Astrocyte (in vitro differentiated cells and primary cell): ENCODE data around the gene CHST13. TPM values are rescaled to one million over a fixed set of nuclear protein-coding genes. Genes with fewer than 3 reads are reported as not detected.

Source experiments
- DNase-seq: peaks from one replicate; pipeline ENCODE4 v3.0.0-alpha.2; 2010; ENCODE audit warnings: low read depth
- FAIRE-seq: peaks from 2 replicates; lab custom pipeline; 2011; peaks lifted over from hg19 to GRCh38; lab: Jason Lieb, UNC
- H2AFZ ChIP-seq: 2 replicates; pipeline ENCODE4 v1.6.0; 2012; ENCODE audit warnings: low read depth, low read length, inconsistent platforms
- H3K27ac ChIP-seq: 2 replicates; pipeline ENCODE4 v1.5.1; 2011; ENCODE audit warnings: low read depth, low read length, inconsistent platforms
- H3K27me3 ChIP-seq: 2 replicates; pipeline ENCODE4 v1.6.0; 2011; ENCODE audit warnings: low read length, inconsistent platforms; ENCODE audit not compliant: insufficient read depth
- H3K36me3 ChIP-seq: 2 replicates; pipeline ENCODE4 v1.5.1; 2011; ENCODE audit warnings: low read length, inconsistent platforms; ENCODE audit not compliant: insufficient read depth
- H3K4me1 ChIP-seq: 2 replicates; pipeline ENCODE4 v1.5.1; 2011; ENCODE audit warnings: low read length, inconsistent platforms; ENCODE audit not compliant: insufficient read depth
- H3K4me2 ChIP-seq: 2 replicates; pipeline ENCODE4 v1.6.0; 2012; ENCODE audit warnings: low read length, inconsistent platforms
- H3K4me3 ChIP-seq: 2 replicates; pipeline ENCODE4 v1.5.1; 2011; ENCODE audit warnings: low read depth, mild to moderate bottlenecking, low read length, inconsistent platforms; ENCODE audit not compliant: insufficient read depth
- H3K79me2 ChIP-seq: 2 replicates; pipeline ENCODE4 v1.6.0; 2012; ENCODE audit warnings: mild to moderate bottlenecking, low read length, inconsistent platforms; ENCODE audit not compliant: insufficient read depth
- H3K9ac ChIP-seq: 2 replicates; pipeline ENCODE4 v1.6.0; 2012; ENCODE audit warnings: mild to moderate bottlenecking, low read length, inconsistent platforms
- H3K9me3 ChIP-seq: 2 replicates; pipeline ENCODE4 v1.5.1; 2012; ENCODE audit warnings: low read depth, mild to moderate bottlenecking, low read length, inconsistent platforms; ENCODE audit not compliant: insufficient read depth
- H4K20me1 ChIP-seq: 2 replicates; pipeline ENCODE4 v1.6.0; 2012; ENCODE audit warnings: low read length, inconsistent platforms; ENCODE audit not compliant: insufficient read depth
- H3K27ac Mint-ChIP-seq: one replicate; pipeline ENCODE4 v1.8.0; 2021; ENCODE audit warnings: mild to moderate bottlenecking, mixed read lengths; ENCODE audit not compliant: unreplicated experiment
- H3K27me3 Mint-ChIP-seq: one replicate; pipeline ENCODE4 v1.8.0; 2021; ENCODE audit warnings: low read depth, mixed read lengths; ENCODE audit not compliant: unreplicated experiment
- H3K36me3 Mint-ChIP-seq: one replicate; pipeline ENCODE4 v1.8.0; 2021; ENCODE audit warnings: low read depth, mixed read lengths; ENCODE audit not compliant: unreplicated experiment
- H3K4me1 Mint-ChIP-seq: one replicate; pipeline ENCODE4 v1.8.0; 2021; ENCODE audit warnings: low read depth, mixed read lengths; ENCODE audit not compliant: unreplicated experiment
- H3K4me3 Mint-ChIP-seq: one replicate; pipeline ENCODE4 v1.8.0; 2021; ENCODE audit warnings: mild to moderate bottlenecking, moderate library complexity, mixed read lengths; ENCODE audit not compliant: unreplicated experiment
- H3K9me3 Mint-ChIP-seq: one replicate; pipeline ENCODE4 v1.8.0; 2021; ENCODE audit warnings: mild to moderate bottlenecking, mixed read lengths; ENCODE audit not compliant: unreplicated experiment
- CTCF ChIP-seq: IDR thresholded peaks from 2 replicates; pipeline ENCODE4 v1.5.1; 2011; ENCODE audit warnings: low read depth, mild to moderate bottlenecking, inconsistent platforms, low read length, moderate library complexity; ENCODE audit not compliant: insufficient read depth
- EZH2 ChIP-seq: IDR thresholded peaks from 2 replicates; pipeline ENCODE4 v1.6.1; 2012; ENCODE audit warnings: mild to moderate bottlenecking, low read length, inconsistent platforms; ENCODE audit not compliant: insufficient read depth
- total RNA-seq: library from RNA; stranded (reverse); gene quantifications from 2 replicates; pipeline ENCODE4 v1.2.1, GENCODE V29; 2021

Gene CHST13
- total RNA-seq, 1 donor from 2014 or later = not detected

DNA sequence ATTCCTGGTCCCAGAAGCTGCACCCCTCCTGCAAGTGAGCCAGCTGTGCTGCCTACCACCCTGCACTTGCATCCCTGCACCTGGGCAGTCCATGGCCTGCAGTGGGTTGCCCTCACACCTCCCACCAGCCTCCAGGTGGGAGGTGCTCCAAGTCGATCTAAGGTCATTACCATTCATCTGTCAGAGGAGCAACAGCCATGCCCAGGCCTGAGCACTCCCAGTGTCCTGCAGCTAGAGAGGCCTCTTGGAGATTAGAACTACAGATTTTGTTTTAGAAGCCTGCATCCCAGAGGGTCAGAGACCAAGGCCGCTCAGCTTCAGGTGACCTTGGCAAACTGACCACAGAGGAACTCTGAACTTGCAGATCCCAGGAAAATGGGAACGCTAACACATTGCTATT lies 39.3 kb upstream of the CHST13 start:
- Mint-ChIP-seq H3K36me3 (no peaks in the 10 kb centered on the region), H3K4me3 (no peak overlapping the region), H3K27ac (no peak overlapping the region), H3K27me3 (peaks cover 33% of the 10 kb centered on the region), H3K9me3 (no peaks in the 10 kb centered on the region), H3K4me1 (peaks cover 9% of the 10 kb centered on the region)
- H3K27me3 ChIP-seq = peaks cover 2% of the 10 kb centered on the region
- no peak overlapping the region for H3K27ac ChIP-seq
- no peak overlapping the region for H2AFZ ChIP-seq
- no peak overlapping the region for H3K4me3 ChIP-seq
- TF ChIP-seq CTCF (no peak), EZH2 (no peak)
- peaks cover 5% of the 10 kb centered on the region for H3K4me1 ChIP-seq
- H3K4me2 ChIP-seq = no peak overlapping the region
- H3K9ac ChIP-seq = no peak overlapping the region
- no peaks in the 10 kb centered on the region for H3K79me2 ChIP-seq
- no peaks in the 10 kb centered on the region for H3K36me3 ChIP-seq
- no peaks in the 10 kb centered on the region for H4K20me1 ChIP-seq
- FAIRE-seq (no peak), DNase-seq (no peak)
- no peaks in the 10 kb centered on the region for H3K9me3 ChIP-seq

DNA sequence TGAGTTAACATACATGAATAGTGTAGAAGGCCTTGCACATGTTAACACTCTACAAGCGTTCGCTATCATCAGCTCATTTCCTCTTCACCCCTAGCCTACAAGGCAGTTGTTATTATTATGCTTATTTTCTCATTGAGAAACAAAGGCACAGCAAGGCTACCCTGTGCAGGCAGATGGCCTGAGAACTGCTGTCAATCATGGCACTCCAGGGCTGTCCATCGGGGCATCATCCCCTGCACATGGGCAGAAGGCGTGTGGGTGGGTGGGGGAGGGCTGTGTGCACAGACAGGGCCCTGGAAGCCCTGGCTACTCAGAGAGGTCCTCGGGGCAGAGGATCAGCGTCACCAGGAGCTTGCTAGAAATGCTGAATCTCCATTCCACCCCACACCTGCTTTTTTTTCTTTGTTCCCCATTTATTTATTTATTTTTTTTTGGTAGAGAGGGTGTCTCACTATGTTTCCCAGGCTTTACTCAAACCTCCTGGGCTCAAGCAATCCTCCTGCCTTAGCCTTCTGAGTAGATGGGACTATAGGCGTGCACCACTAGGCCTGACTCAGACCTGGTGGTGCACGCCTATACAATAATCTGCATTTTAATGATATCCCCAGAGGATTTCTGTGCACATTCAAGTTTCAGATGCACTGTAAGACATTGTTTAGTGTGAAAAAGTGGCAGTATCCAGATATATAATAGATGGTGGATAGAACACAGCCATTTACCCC lies 38.6 kb upstream of the CHST13 start:
- peaks cover 30% of the 10 kb centered on the region for H3K27me3 Mint-ChIP-seq
- FAIRE-seq = no peak
- TF ChIP-seq EZH2 (no peak), CTCF (no peak)
- Histone ChIP-seq H3K27ac (no peak overlapping the region), H3K36me3 (no peaks in the 10 kb centered on the region), H3K4me1 (peaks cover 5% of the 10 kb centered on the region), H3K4me3 (no peak overlapping the region), H3K9ac (no peak overlapping the region), H4K20me1 (no peaks in the 10 kb centered on the region), H3K4me2 (no peak overlapping the region), H2AFZ (no peak overlapping the region), H3K9me3 (no peaks in the 10 kb centered on the region), H3K27me3 (peaks cover 2% of the 10 kb centered on the region), H3K79me2 (no peaks in the 10 kb centered on the region)
- H3K9me3 Mint-ChIP-seq = no peaks in the 10 kb centered on the region
- DNase-seq = no peak
- H3K4me3 Mint-ChIP-seq = no peak overlapping the region
- H3K4me1 Mint-ChIP-seq = peaks cover 12% of the 10 kb centered on the region
- no peaks in the 10 kb centered on the region for H3K36me3 Mint-ChIP-seq
- H3K27ac Mint-ChIP-seq = no peak overlapping the region

- Histone ChIP-seq H3K27ac (no peak overlapping the region), H3K4me3 (no peak overlapping the region), H3K36me3 (no peaks in the 10 kb centered on the region), H2AFZ (no peak overlapping the region), H3K9me3 (no peaks in the 10 kb centered on the region), H3K4me2 (no peak overlapping the region), H4K20me1 (no peaks in the 10 kb centered on the region), H3K27me3 (peaks cover 2% of the 10 kb centered on the region), H3K4me1 (peaks cover 5% of the 10 kb centered on the region), H3K9ac (no peak overlapping the region), H3K79me2 (no peaks in the 10 kb centered on the region)
- Mint-ChIP-seq H3K4me3 (no peak overlapping the region), H3K36me3 (no peaks in the 10 kb centered on the region), H3K4me1 (peaks cover 12% of the 10 kb centered on the region), H3K27ac (no peak overlapping the region), H3K9me3 (no peaks in the 10 kb centered on the region), H3K27me3 (peaks cover 25% of the 10 kb centered on the region)
- TF ChIP-seq CTCF (no peak), EZH2 (no peak)
- FAIRE-seq (no peak), DNase-seq (no peak)
These were observed 38.0 kb upstream of the CHST13 start for GRCh38 chr3:126485956-126486355.
